Keratinocyte (primary cell): ENCODE data around the gene TACC2. TPM values are rescaled to one million over a fixed set of nuclear protein-coding genes. Genes with fewer than 3 reads are reported as not detected.

Source experiments
- DNase-seq: peaks from one replicate; pipeline ENCODE4 v3.0.0-alpha.2; 2011; ENCODE audit warnings: low read depth, missing footprints, low spot score
- FAIRE-seq: peaks from 2 replicates; lab custom pipeline; 2011; peaks lifted over from hg19 to GRCh38; lab: Jason Lieb, UNC
- H2AFZ ChIP-seq: 2 replicates; pipeline ENCODE4 v1.6.0; 2012; ENCODE audit warnings: low read length, control low read depth, inconsistent platforms; ENCODE audit not compliant: control insufficient read depth
- H3K27ac ChIP-seq: 2 replicates; pipeline ENCODE4 v1.5.1; 2011; ENCODE audit warnings: low read length; ENCODE audit not compliant: control insufficient read depth, insufficient read depth
- H3K27me3 ChIP-seq: 3 replicates; pipeline ENCODE4 v1.6.0; 2011; ENCODE audit warnings: low read length; ENCODE audit not compliant: control insufficient read depth, insufficient read depth; ENCODE audit errors: extremely low read depth
- H3K36me3 ChIP-seq, 2 experiments: 2 replicates in 1 of 2; 3 replicates in 1 of 2; pipeline ENCODE4 v1.5.1; 2011; ENCODE audit warnings: low read length in 2 of 2, mild to moderate bottlenecking in 1 of 2; ENCODE audit not compliant: control insufficient read depth in 2 of 2, insufficient read depth in 2 of 2; ENCODE audit errors: extremely low read depth in 1 of 2
- H3K4me1 ChIP-seq: 3 replicates; pipeline ENCODE4 v1.5.1; 2011; ENCODE audit warnings: low read length; ENCODE audit not compliant: control insufficient read depth, insufficient read depth; ENCODE audit errors: extremely low read depth
- H3K4me2 ChIP-seq: 3 replicates; pipeline ENCODE4 v1.6.0; 2011; ENCODE audit warnings: low read depth, low read length; ENCODE audit not compliant: control insufficient read depth, insufficient read depth; ENCODE audit errors: extremely low read depth
- H3K4me3 ChIP-seq, 3 experiments: fragments of 200-600 bp in 1 of 3; sonication (generic) in 1 of 3; 2 replicates in 2 of 3; 3 replicates in 1 of 3; pipeline ENCODE4 v1.5.1; 2011 to 2016; ENCODE audit warnings: low read length in 3 of 3, mild to moderate bottlenecking in 3 of 3, control low read depth in 2 of 3, inconsistent platforms in 1 of 3, low read depth in 1 of 3, mixed read lengths in 1 of 3, mixed run types in 1 of 3, moderate library complexity in 1 of 3; ENCODE audit not compliant: control insufficient read depth in 2 of 3, insufficient read depth in 2 of 3; ENCODE audit errors: extremely low read depth in 1 of 3
- H3K79me2 ChIP-seq: 2 replicates; pipeline ENCODE4 v1.6.0; 2012; ENCODE audit warnings: low read length; ENCODE audit not compliant: control insufficient read depth, insufficient read depth
- H3K9ac ChIP-seq: 3 replicates; pipeline ENCODE4 v1.6.0; 2011; ENCODE audit warnings: low read length; ENCODE audit not compliant: control insufficient read depth, insufficient read depth; ENCODE audit errors: extremely low read depth
- H3K9me1 ChIP-seq: 3 replicates; pipeline ENCODE4 v1.6.0; 2011; ENCODE audit warnings: low read length; ENCODE audit not compliant: control insufficient read depth, insufficient read depth; ENCODE audit errors: extremely low read depth
- H3K9me3 ChIP-seq: 2 replicates; pipeline ENCODE4 v1.5.1; 2012; ENCODE audit warnings: low read depth, low read length; ENCODE audit not compliant: control insufficient read depth
- H4K20me1 ChIP-seq: 3 replicates; pipeline ENCODE4 v1.6.0; 2011; ENCODE audit warnings: low read length; ENCODE audit not compliant: control insufficient read depth, insufficient read depth; ENCODE audit errors: extremely low read depth
- EZH2 ChIP-seq: IDR thresholded peaks from one replicate; pipeline ENCODE4 v1.6.1; 2012; ENCODE audit warnings: inconsistent platforms, mild to moderate bottlenecking, low read length, moderate library complexity
- dilution Hi-C: fragments of 300-500 bp; cut with MboI; formaldehyde crosslinking; loops from one replicate; pipeline ENCODE4 v1.7.0; 2020; ENCODE audit warnings: low sequenced_read_pairs; ENCODE audit not compliant: extremely low pct_ligation_motif_present
- polyA plus RNA-seq, 5 experiments: library from polyadenylated mRNA; depleted of rRNA in 3 of 5; stranded (reverse) in 3 of 5; stranded (forward) in 1 of 5; unstranded in 1 of 5; fragments of >200 nt; gene quantifications; 1 replicate in 1 of 5; 2 replicates in 3 of 5; 3 replicates in 1 of 5; pipeline versions ENCODE4 v1.2.1 to v1.2.3, GENCODE V29; 2011 to 2012; ENCODE audit warnings: missing spikeins in 2 of 5, low read depth in 1 of 5, low replicate concordance in 1 of 5
- TF ChIP-seq, protein P1 (sequence below), 3 experiments: IDR thresholded peaks in 1 of 3; conservative IDR thresholded peaks in 1 of 3; optimal IDR thresholded peaks in 1 of 3; 2 replicates in 2 of 3; 3 replicates in 1 of 3; pipeline versions ENCODE3 to v1.5.1; 2011; ENCODE audit warnings: low read length in 3 of 3, mild to moderate bottlenecking in 3 of 3, moderate library complexity in 2 of 3, control low read depth in 1 of 3, inconsistent platforms in 1 of 3; ENCODE audit not compliant: insufficient read depth in 2 of 3; ENCODE audit errors: extremely low read depth in 1 of 3

The TACC2 gene
- polyA plus RNA-seq, 1 donor (not counting 4 experiments of a cell fraction or from before 2014, with no cell fraction given): 12.8 TPM

DNA sequence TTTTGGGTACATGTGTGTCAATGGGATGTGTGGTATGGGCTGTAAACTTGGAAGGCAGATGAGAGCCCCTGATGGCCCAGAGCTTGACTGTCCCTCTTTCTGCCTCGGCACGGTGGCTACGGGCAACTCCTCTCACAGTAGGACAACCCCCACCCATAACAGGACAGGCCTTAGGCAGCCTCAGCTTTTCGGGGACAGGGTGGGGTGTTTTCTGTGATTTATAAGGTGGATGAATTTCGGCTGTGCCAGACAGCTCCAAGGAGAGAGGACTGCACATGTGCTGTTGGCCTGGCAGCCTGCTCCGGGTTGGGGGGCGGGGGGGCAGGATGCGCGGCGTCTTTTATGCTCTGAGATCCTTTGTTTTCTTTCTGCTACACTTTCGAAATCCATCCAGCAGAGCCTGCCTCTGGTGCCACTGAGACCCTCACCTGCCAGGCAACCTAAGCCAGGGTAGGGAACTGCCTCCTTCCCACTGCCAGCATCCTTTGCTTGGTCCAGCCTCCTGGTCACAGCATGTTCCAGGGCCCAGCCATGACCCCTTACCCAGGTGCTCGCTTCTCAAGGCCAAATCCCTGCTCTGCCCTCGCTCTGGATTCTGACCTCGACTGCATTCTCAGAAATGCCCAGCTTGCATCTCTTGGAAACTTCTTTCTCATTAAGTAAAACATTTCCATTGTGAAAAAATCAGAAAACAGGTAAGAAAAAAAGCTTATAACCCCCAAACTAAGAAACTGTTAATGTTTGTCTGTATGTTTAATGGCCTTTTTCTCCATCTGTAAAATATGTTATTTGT, 266.7 kb downstream of the TACC2 start:
- no peaks in the 10 kb centered on the region for H3K4me1 ChIP-seq
- TF ChIP-seq EZH2: no peak
- TF ChIP-seq, protein P1, sequence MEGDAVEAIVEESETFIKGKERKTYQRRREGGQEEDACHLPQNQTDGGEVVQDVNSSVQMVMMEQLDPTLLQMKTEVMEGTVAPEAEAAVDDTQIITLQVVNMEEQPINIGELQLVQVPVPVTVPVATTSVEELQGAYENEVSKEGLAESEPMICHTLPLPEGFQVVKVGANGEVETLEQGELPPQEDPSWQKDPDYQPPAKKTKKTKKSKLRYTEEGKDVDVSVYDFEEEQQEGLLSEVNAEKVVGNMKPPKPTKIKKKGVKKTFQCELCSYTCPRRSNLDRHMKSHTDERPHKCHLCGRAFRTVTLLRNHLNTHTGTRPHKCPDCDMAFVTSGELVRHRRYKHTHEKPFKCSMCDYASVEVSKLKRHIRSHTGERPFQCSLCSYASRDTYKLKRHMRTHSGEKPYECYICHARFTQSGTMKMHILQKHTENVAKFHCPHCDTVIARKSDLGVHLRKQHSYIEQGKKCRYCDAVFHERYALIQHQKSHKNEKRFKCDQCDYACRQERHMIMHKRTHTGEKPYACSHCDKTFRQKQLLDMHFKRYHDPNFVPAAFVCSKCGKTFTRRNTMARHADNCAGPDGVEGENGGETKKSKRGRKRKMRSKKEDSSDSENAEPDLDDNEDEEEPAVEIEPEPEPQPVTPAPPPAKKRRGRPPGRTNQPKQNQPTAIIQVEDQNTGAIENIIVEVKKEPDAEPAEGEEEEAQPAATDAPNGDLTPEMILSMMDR (optimal IDR thresholded peaks at IDR 0.05 in 1 of 3, IDR thresholded peaks at IDR 0.05 in 1 of 3, conservative IDR thresholded peaks at IDR 0.05 in 1 of 3; ENCODE audit: extremely low read depth in 1 of 3, insufficient read depth in 2 of 3, low read length in 3 of 3): no peak
- DNase-seq: no peak
- no peak overlapping the region for H3K9ac ChIP-seq
- dilution Hi-C loops: no loop called here
- no peak overlapping the region for H3K4me2 ChIP-seq
- H3K9me1 ChIP-seq: no peaks in the 10 kb centered on the region
- H3K9me3 ChIP-seq: no peaks in the 10 kb centered on the region
- H2AFZ ChIP-seq: no peak overlapping the region
- H3K36me3 ChIP-seq: peaks cover 0 to 12% of the 10 kb centered on the region in 2 experiments
- H3K27ac ChIP-seq: no peak overlapping the region
- H3K4me3 ChIP-seq: no peak overlapping the region
- no peaks in the 10 kb centered on the region for H3K79me2 ChIP-seq
- FAIRE-seq: no peak
- no peaks in the 10 kb centered on the region for H4K20me1 ChIP-seq
- no peaks in the 10 kb centered on the region for H3K27me3 ChIP-seq

DNA sequence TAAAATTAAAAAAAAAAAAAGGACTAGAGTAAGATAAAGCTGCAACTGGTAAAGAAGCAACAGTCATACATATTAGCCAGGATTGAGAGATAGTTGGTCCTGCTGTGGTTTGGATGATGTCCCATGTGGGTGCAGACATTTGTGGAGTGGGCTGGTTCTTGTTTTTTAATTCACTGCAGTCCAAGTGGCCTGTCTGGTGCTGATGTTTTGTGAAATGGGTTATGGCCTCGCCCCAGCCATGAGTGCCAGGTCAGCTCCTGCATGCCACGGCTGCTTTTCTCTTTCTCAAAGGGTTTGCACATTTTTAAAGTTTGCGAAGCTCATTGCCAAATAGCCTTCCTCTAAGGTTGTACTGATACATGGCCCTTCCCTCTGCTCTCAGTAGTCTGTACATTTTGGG, 268.1 kb downstream of the TACC2 start:
- Histone ChIP-seq H3K36me3 (peaks cover 0 to 8% of the 10 kb centered on the region in 2 experiments), H2AFZ (no peak overlapping the region), H3K4me1 (no peaks in the 10 kb centered on the region), H4K20me1 (no peaks in the 10 kb centered on the region), H3K4me3 (no peak overlapping the region), H3K27me3 (no peaks in the 10 kb centered on the region), H3K79me2 (no peaks in the 10 kb centered on the region), H3K9me3 (no peaks in the 10 kb centered on the region), H3K9ac (no peak overlapping the region), H3K4me2 (no peak overlapping the region), H3K9me1 (no peaks in the 10 kb centered on the region), H3K27ac (no peak overlapping the region)
- dilution Hi-C loops: no loop called here
- DNase-seq (no peak), FAIRE-seq (no peak)
- TF ChIP-seq EZH2: no peak
- TF ChIP-seq, protein P1 (optimal IDR thresholded peaks at IDR 0.05 in 1 of 3, IDR thresholded peaks at IDR 0.05 in 1 of 3, conservative IDR thresholded peaks at IDR 0.05 in 1 of 3; ENCODE audit: extremely low read depth in 1 of 3, insufficient read depth in 2 of 3, low read length in 3 of 3): no peak
